SK-N-MC (cell line): ENCODE measurements around the gene STX8.
"Not testable (repeated sequence)": the region's sequence is repeated elsewhere in the genome, so short reads cannot be mapped to it uniquely, and the experiment has no call there.

ENCODE experiments used
- DNase-seq: peaks from one replicate; pipeline ENCODE4 v3.0.0-alpha.2; 2011; ENCODE audit warnings: low read depth, low spot score
- H3K27ac ChIP-seq: fragments of 200-600 bp; sonication (generic); 2 replicates; pipeline ENCODE4 v1.5.1; 2016; ENCODE audit warnings: mixed run types
- H3K36me3 ChIP-seq: fragments of 200-600 bp; sonication (generic); 2 replicates; pipeline ENCODE4 v1.6.1; 2017; ENCODE audit warnings: antibody characterized with exemption, low read length, mixed read lengths; ENCODE audit not compliant: insufficient read depth
- H3K4me3 ChIP-seq: fragments of 200-600 bp; sonication (generic); 2 replicates; pipeline ENCODE4 v1.5.1; 2016
- H3K9ac ChIP-seq: fragments of 200-600 bp; sonication (generic); 2 replicates; pipeline ENCODE4 v1.8.0; 2017; ENCODE audit warnings: mixed run types, mixed read lengths; ENCODE audit not compliant: insufficient read length
- H3K9me3 ChIP-seq: fragments of 200-600 bp; sonication (generic); 2 replicates; pipeline ENCODE4 v1.6.1; 2017; ENCODE audit warnings: low read depth, mild to moderate bottlenecking, antibody characterized with exemption, low read length, moderate library complexity, mixed read lengths
- EZH2 ChIP-seq: fragments of 200-600 bp; sonication (generic); IDR thresholded peaks from one replicate; pipeline ENCODE4 v1.6.1; 2017; ENCODE audit warnings: antibody characterized with exemption
- FOXP2 ChIP-seq: optimal IDR thresholded peaks from 2 replicates; pipeline ENCODE3; 2011; ENCODE audit warnings: mild to moderate bottlenecking, moderate library complexity; ENCODE audit not compliant: insufficient read depth; ENCODE audit errors: extremely low read length, control extremely low read depth
- POLR2AphosphoS5 ChIP-seq: IDR thresholded peaks from 2 replicates; pipeline ENCODE4 v1.6.1; 2012; ENCODE audit warnings: mild to moderate bottlenecking, low read depth, low read length, borderline replicate concordance

The STX8 gene

GRCh38 chr17:9368631-9369030 is 207.0 kb downstream of the STX8 start:
- TF ChIP-seq EZH2 (no peak), POLR2AphosphoS5 (no peak), FOXP2 (no peak)

GRCh38 chr17:9367156-9367555 is 208.5 kb downstream of the STX8 start:
- H3K9ac ChIP-seq: no peak overlapping the region
- H3K36me3 ChIP-seq: no peaks in the 10 kb centered on the region
- H3K27ac ChIP-seq: no peak overlapping the region
- H3K9me3 ChIP-seq: no peaks in the 10 kb centered on the region
- H3K4me3 ChIP-seq: no peak overlapping the region
- no peak for DNase-seq
- TF ChIP-seq FOXP2 (no peak), POLR2AphosphoS5 (no peak), EZH2 (no peak)

More at GRCh38 chr17:9368631-9369030, 207.0 kb downstream of the STX8 start:
- no peak overlapping the region for H3K9ac ChIP-seq
- no peak overlapping the region for H3K4me3 ChIP-seq
- no peak overlapping the region for H3K27ac ChIP-seq
- no peaks in the 10 kb centered on the region for H3K36me3 ChIP-seq
- H3K9me3 ChIP-seq: no peaks in the 10 kb centered on the region
- DNase-seq: no peak

- Histone ChIP-seq H3K4me3 (no peak overlapping the region), H3K9me3 (no peaks in the 10 kb centered on the region), H3K36me3 (no peaks in the 10 kb centered on the region), H3K27ac (no peak overlapping the region), H3K9ac (no peak overlapping the region)
- no peak for DNase-seq
- no peak for TF ChIP-seq EZH2
- no peak for TF ChIP-seq FOXP2
- TF ChIP-seq POLR2AphosphoS5: no peak
Measured at GRCh38 chr17:9364837-9365430, 210.7 kb downstream of the STX8 start.

GRCh38 chr17:9363440-9364350 is 211.9 kb downstream of the STX8 start:
- no peak for DNase-seq
- no peak overlapping the region for H3K27ac ChIP-seq
- TF ChIP-seq EZH2 (no peak), FOXP2 (no peak), POLR2AphosphoS5 (no peak)

GRCh38 chr17:9361188-9361955 is 214.2 kb downstream of the STX8 start:
- Histone ChIP-seq H3K4me3 (no peak overlapping the region), H3K9me3 (no peaks in the 10 kb centered on the region), H3K9ac (no peak overlapping the region), H3K36me3 (no peaks in the 10 kb centered on the region), H3K27ac (no peak overlapping the region)
- no peak for DNase-seq
- TF ChIP-seq EZH2 (no peak), FOXP2 (no peak), POLR2AphosphoS5 (no peak)

More at GRCh38 chr17:9363440-9364350, 211.9 kb downstream of the STX8 start:
- H3K9ac ChIP-seq: no peak overlapping the region
- no peaks in the 10 kb centered on the region for H3K9me3 ChIP-seq
- no peaks in the 10 kb centered on the region for H3K36me3 ChIP-seq
- H3K4me3 ChIP-seq: no peak overlapping the region

GRCh38 chr17:9360677-9361081 is 214.9 kb downstream of the STX8 start:
- TF ChIP-seq FOXP2: no peak
- no peak for TF ChIP-seq POLR2AphosphoS5
- no peak for TF ChIP-seq EZH2
- Histone ChIP-seq H3K27ac (no peak overlapping the region), H3K9ac (no peak overlapping the region), H3K36me3 (no peaks in the 10 kb centered on the region), H3K9me3 (no peaks in the 10 kb centered on the region), H3K4me3 (no peak overlapping the region)
- DNase-seq: no peak

GRCh38 chr17:9356488-9356911 is 219.1 kb downstream of the STX8 start:
- TF ChIP-seq FOXP2 (no peak), POLR2AphosphoS5 (no peak), EZH2 (no peak)
- H3K36me3 ChIP-seq: no peaks in the 10 kb centered on the region
- DNase-seq: no peak
- H3K9ac ChIP-seq: no peak overlapping the region
- H3K27ac ChIP-seq: no peak overlapping the region
- no peak overlapping the region for H3K4me3 ChIP-seq
- H3K9me3 ChIP-seq: no peaks in the 10 kb centered on the region

GRCh38 chr17:9355846-9356245 is 219.8 kb downstream of the STX8 start:
- Histone ChIP-seq H3K9me3 (no peaks in the 10 kb centered on the region), H3K27ac (no peak overlapping the region), H3K9ac (no peak overlapping the region), H3K36me3 (no peaks in the 10 kb centered on the region), H3K4me3 (no peak overlapping the region)
- no peak for DNase-seq
- TF ChIP-seq EZH2: no peak
- TF ChIP-seq POLR2AphosphoS5: no peak
- TF ChIP-seq FOXP2: no peak

GRCh38 chr17:9355231-9355630 is 220.4 kb downstream of the STX8 start:
- not testable (repeated sequence) for H3K4me3 ChIP-seq, H3K9me3 ChIP-seq, DNase-seq, H3K27ac ChIP-seq, H3K36me3 ChIP-seq, H3K9ac ChIP-seq
